K562 (cell line): ENCODE measurements around the gene NACAD. TPM values are rescaled to one million over a fixed set of nuclear protein-coding genes. Genes with fewer than 3 reads are reported as not detected.

Experiments used
- ARID1B ChIP-seq: fragments of 450-650 bp; IDR thresholded peaks from 2 replicates; pipeline ENCODE4 v1.6.1; 2016; ENCODE audit warnings: antibody characterized with exemption, mild to moderate bottlenecking, inconsistent platforms
- BHLHE40 ChIP-seq: IDR thresholded peaks from 2 replicates; pipeline ENCODE4 v1.6.1; 2011; ENCODE audit warnings: low read length, improper control_type of control experiment
- CEBPZ ChIP-seq: fragments of 150-350 bp; IDR thresholded peaks from 2 replicates; pipeline ENCODE4 v1.6.1; 2014; ENCODE audit warnings: low read depth, mild to moderate bottlenecking, low read length, borderline replicate concordance
- CHD4 ChIP-seq: fragments of 200-600 bp; sonication (generic); IDR thresholded peaks from 3 replicates; pipeline ENCODE4 v1.6.1; 2012; ENCODE audit warnings: low read depth, mild to moderate bottlenecking, mixed read lengths, low read length, inconsistent platforms; ENCODE audit not compliant: insufficient read depth, insufficient replicate concordance, poor library complexity, severe bottlenecking
- CTBP1 ChIP-seq: fragments of 450-650 bp; IDR thresholded peaks from 2 replicates; pipeline ENCODE4 v1.6.1; 2016; ENCODE audit warnings: borderline replicate concordance
- CXXC5 ChIP-seq: fragments of 250-450 bp; sonication (Bioruptor Pico); IDR thresholded peaks from 2 replicates; pipeline ENCODE4 v1.8.0; 2022; ENCODE audit warnings: inconsistent platforms, mild to moderate bottlenecking, moderate library complexity
- DIDO1 ChIP-seq: fragments of 450-650 bp; IDR thresholded peaks from 2 replicates; pipeline ENCODE4 v1.6.1; 2016; ENCODE audit warnings: low read depth, missing biosample characterization, missing genetic modification characterization
- EP400 ChIP-seq: fragments of 450-650 bp; IDR thresholded peaks from 2 replicates; pipeline ENCODE4 v1.6.1; 2017; ENCODE audit warnings: antibody characterized with exemption, mild to moderate bottlenecking, moderate library complexity
- ESRRB ChIP-seq: fragments of 250-450 bp; sonication (Bioruptor Pico); IDR thresholded peaks from 2 replicates; pipeline ENCODE4 v1.5.0; 2020; ENCODE audit warnings: mild to moderate bottlenecking, moderate library complexity, borderline replicate concordance
- HOXB6 ChIP-seq: fragments of 250-450 bp; sonication (Bioruptor Pico); IDR thresholded peaks from 2 replicates; pipeline ENCODE4 v1.5.1; 2022; ENCODE audit warnings: mild to moderate bottlenecking, borderline replicate concordance
- MCM7 ChIP-seq, 2 experiments: fragments of 450-650 bp; IDR thresholded peaks; 2 replicates each; pipeline ENCODE4 v1.6.1; 2016 to 2018
- POLR3G ChIP-seq: IDR thresholded peaks from 2 replicates; pipeline ENCODE4 v1.6.1; 2011; ENCODE audit not compliant: insufficient read length, insufficient replicate concordance; ENCODE audit errors: extremely low read depth
- PTRF ChIP-seq: fragments of 450-650 bp; IDR thresholded peaks from 2 replicates; pipeline ENCODE4 v1.6.1; 2016; ENCODE audit warnings: mild to moderate bottlenecking, missing genetic modification characterization, missing compliant biosample characterization
- RB1 ChIP-seq: fragments of 450-650 bp; IDR thresholded peaks from 2 replicates; pipeline ENCODE4 v1.6.1; 2017; ENCODE audit warnings: low read depth, mild to moderate bottlenecking
- RNF2 ChIP-seq: sonication (generic); IDR thresholded peaks from 2 replicates; pipeline ENCODE4 v1.6.1; 2016
- SMAD1 ChIP-seq: fragments of 150-350 bp; IDR thresholded peaks from 2 replicates; pipeline ENCODE4 v1.6.1; 2014; ENCODE audit warnings: low read length, low read depth; ENCODE audit not compliant: partially characterized antibody
- SMARCE1 ChIP-seq: fragments of 450-650 bp; IDR thresholded peaks from 2 replicates; pipeline ENCODE4 v1.7.1; 2016; ENCODE audit warnings: mild to moderate bottlenecking
- TCFL5 ChIP-seq: fragments of 250-450 bp; sonication (Bioruptor Pico); conservative IDR thresholded peaks from 2 replicates; pipeline ENCODE4 v1.6.1; 2021; ENCODE audit warnings: mild to moderate bottlenecking, moderate library complexity, matching md5 sums
- ZBTB9 ChIP-seq: fragments of 450-650 bp; formaldehyde crosslinking; IDR thresholded peaks from 2 replicates; pipeline ENCODE4 v1.4.0; 2020; ENCODE audit warnings: mild to moderate bottlenecking, moderate library complexity
- ZNF174 ChIP-seq: fragments of 250-450 bp; sonication (Bioruptor Pico); IDR thresholded peaks from 2 replicates; pipeline ENCODE4 v1.4.0; 2020; ENCODE audit warnings: mild to moderate bottlenecking
- ZNF384 ChIP-seq: IDR thresholded peaks from 2 replicates; pipeline ENCODE4 v1.6.1; 2012; ENCODE audit warnings: low read depth, low read length, improper control_type of control experiment
- ZNF639 ChIP-seq, 2 experiments: fragments of 200-800 bp in 1 of 2; sonication (Bioruptor generic) in 1 of 2; sonication (generic) in 1 of 2; formaldehyde crosslinking in 1 of 2; IDR thresholded peaks in 1 of 2; conservative IDR thresholded peaks in 1 of 2; 2 replicates each; pipeline versions ENCODE4 v1.5.0 to v1.6.1; 2016 to 2020; ENCODE audit warnings: missing compliant biosample characterization in 1 of 2, missing genetic modification characterization in 1 of 2, missing genetic modification reagents in 1 of 2
- ZSCAN32 ChIP-seq: fragments of 450-650 bp; formaldehyde crosslinking; IDR thresholded peaks from 2 replicates; pipeline ENCODE4 v1.4.0; 2020; ENCODE audit warnings: mild to moderate bottlenecking, moderate library complexity
- polyA plus RNA-seq, 8 experiments: library from polyadenylated mRNA; depleted of rRNA in 4 of 8; stranded (reverse) in 5 of 8; unstranded in 3 of 8; fragments of >200 nt; fragmentation: Nextera tagmentation in 2 of 8; fragmentation: Illumina TruSeq in 1 of 8; extraction: Ambion mirVana in 2 of 8; extraction: Trizol in 1 of 8; gene quantifications; 2 replicates each; pipeline versions ENCODE4 v1.2.1 to v1.2.3, GENCODE V29; 2011 to 2014; ENCODE audit warnings: inconsistent platforms in 1 of 8, missing spikeins in 1 of 8
- total RNA-seq, 7 experiments: library from RNA; depleted of rRNA in 6 of 7; stranded (reverse); fragments of >200 nt in 6 of 7; fragmentation: Illumina TruSeq in 2 of 7; extraction: Trizol in 2 of 7; gene quantifications; 2 replicates each; pipeline versions ENCODE4 v1.2.1 to v1.2.3, GENCODE V29; 2011 to 2021; ENCODE audit warnings: low replicate concordance in 1 of 7

The NACAD gene
- total and polyA plus RNA-seq, 9 of the 15 experiments (the other 6 are each of a cell fraction or from before 2014, with no cell fraction given): under 0.01 to 0.03 (median 0.02) TPM; not detected in 5

GRCh38 chr7:45111298-45112223, 22.8 kb upstream of the NACAD start, which contains the start of gene TBRG4 (continued):
- TF ChIP-seq CEBPZ (no peak), ZSCAN32 (no peak), RB1 (peak; percentile 60), CXXC5 (CRISPR knock-in tag) (peak; percentile 97), DIDO1 (peak; percentile 41; the same call in 1 of the 2 replicates), ARID1B (peak; percentile 72), SMARCE1 (peak; percentile 58), ZNF174 (CRISPR knock-in tag) (no peak), ESRRB (no peak), ZNF384 (no peak; the same call in 1 of the 2 replicates), CHD4 (no peak), HOXB6 (no peak), MCM7 (IDR thresholded peaks at IDR 0.05) (no peak), POLR3G (no peak), BHLHE40 (peak; percentile 81), ZBTB9 (CRISPR knock-in tag) (no peak), TCFL5 (CRISPR knock-in tag) (no peak), CTBP1 (peak; percentile 84; the same call in 1 of the 2 replicates), PTRF (tag) (no peak), EP400 (peak; percentile 100), ZNF639 (CRISPR knock-in tag; conservative IDR thresholded peaks at IDR 0.05 in 1 of 2, IDR thresholded peaks at IDR 0.05 in 1 of 2) (peak in 1 of 2 experiments; percentile 7; a peak in 2 of 4 replicates), RNF2 (peak; percentile 48; the same call in 1 of the 2 replicates), SMAD1 (peak; percentile 81)
